ENCODE results near the gene WRAP73.
"Not testable (repeated sequence)": the region's sequence is repeated elsewhere in the genome, so short reads cannot be mapped to it uniquely, and the experiment has no call there.

The WRAP73 gene

DNA sequence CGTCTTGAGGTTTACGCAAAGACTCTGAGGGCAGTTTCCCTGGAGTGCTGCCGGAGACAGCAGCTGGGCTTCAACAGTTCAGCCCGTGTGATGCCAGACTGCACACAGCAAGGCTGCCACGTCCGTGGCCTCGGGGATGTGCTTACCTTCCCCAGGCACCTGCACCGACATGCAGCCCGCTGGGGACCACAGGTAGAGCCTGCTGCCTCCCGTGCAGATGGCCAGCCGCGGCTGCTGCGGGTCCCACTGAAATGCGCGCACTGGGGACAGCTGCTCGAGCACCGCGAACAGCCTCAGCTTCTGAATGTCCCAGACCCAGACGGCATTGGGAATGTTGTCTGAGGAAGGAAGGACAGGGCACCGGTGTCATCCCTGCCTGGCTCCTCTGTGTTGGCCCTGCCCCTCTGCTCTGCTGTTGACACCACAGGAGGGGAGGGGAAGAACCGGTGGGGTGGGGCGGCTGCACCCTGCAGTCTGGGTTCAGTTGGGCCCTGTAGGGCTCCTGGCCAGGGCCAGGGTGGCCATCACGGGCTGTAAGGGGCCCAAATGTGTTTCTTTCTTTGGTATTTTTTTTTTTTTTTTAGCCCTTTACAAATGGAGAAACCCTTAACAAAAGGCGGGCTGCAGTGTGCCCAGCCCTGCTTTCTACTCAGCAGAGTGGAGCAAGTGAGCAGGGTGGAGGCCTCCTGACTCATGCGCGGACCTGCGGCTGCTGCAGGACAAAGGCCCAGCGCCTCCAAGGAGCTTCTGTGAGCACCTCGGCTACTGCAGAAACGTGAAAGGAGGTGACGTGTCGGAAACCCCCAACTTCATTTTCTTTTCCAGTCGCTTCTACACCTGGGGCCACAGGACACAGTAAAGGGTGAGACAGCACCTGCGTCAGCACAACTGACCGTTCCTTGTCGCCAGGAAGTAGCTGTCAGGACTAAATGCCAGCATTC, 18.3 kb downstream of the WRAP73 start:
- in situ Hi-C loops (cut with HindIII; ENCODE audit: low sequenced_read_pairs), result no loop called here

GRCh38 chr1:3630914-3631313, 19.0 kb downstream of the WRAP73 start:
- in situ Hi-C loops (cut with HindIII; ENCODE audit: low sequenced_read_pairs), result no loop called here

DNA sequence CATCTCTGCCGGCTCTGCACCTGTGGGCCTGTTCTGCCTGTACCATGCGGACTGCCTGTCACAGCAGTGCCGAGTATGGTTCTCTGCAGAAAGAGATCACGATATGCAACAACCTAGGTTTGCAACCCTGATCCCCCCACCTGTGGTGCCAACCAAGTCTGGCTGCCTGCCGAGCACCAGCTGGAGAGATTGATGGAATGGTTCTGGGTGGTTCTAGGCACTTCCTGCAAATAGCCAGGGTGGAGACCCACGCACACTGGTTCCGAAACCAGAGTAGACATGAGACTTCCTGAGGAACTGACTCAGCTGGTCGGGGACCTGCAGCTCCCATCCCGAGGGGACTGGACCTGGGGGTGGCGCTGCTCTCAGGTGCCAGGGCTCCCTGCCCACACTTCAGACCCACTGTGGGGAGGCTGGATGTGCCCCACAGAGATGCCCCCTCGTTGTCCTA, 19.7 kb downstream of the WRAP73 start:
- in situ Hi-C loops (cut with HindIII; ENCODE audit: low sequenced_read_pairs), result no loop called here

- in situ Hi-C loops (cut with HindIII; ENCODE audit: low sequenced_read_pairs), result loop anchor here (5.0 kb wide), 1 partner anchor 77 kb away; no protein-coding TSS in a partner anchor
Measured at GRCh38 chr1:3629561-3630160, 20.2 kb downstream of the WRAP73 start.

GRCh38 chr1:3628445-3628844, 21.5 kb downstream of the WRAP73 start:
- in situ Hi-C loops (cut with HindIII; ENCODE audit: low sequenced_read_pairs), result loop anchor here (5.0 kb wide), 1 partner anchor 76 kb away; no protein-coding TSS in a partner anchor

GRCh38 chr1:3627515-3628253, 22.2 kb downstream of the WRAP73 start:
- in situ Hi-C loops (cut with HindIII; ENCODE audit: low sequenced_read_pairs), result loop anchor here (5.0 kb wide), 1 partner anchor 75 kb away; no protein-coding TSS in a partner anchor

GRCh38 chr1:3626025-3626424, 23.9 kb downstream of the WRAP73 start:
- in situ Hi-C loops (cut with HindIII; ENCODE audit: low sequenced_read_pairs), result loop anchor here (5.0 kb wide), 1 partner anchor 74 kb away; no protein-coding TSS in a partner anchor

DNA sequence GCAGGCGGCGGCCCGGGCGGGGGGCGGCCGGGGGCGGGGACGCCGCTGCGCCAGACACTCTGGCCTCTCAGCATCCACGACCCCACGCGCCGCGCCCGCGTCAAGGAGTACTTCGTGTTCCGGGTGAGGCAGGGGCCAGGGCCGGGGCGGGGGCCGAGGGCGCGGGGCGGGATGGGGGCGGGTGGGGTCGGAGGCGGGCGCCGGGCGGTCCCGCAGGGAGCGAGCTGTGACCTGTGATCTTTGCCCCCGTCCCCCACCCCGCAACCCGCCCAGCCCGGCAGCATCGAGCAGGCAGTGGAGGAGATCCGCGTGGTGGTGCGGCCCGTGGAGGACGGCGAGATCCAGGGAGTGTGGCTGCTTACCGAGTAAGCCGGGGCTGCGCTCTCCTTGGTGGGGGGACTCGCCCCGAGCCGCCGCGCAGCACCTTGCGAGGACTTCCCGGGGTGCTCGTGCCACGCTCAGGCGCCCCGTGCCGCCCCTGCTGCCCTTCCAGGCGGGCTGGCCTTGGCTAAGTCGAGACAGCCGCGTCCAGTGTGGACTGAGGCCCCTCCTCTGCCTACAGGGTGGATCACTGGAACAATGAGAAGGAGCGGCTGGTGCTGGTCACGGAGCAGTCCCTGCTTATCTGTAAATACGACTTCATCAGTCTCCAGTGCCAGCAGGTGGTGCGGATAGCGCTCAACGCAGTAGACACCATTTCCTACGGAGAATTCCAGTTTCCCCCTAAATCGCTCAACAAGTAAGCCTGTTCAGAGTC, 24.6 kb downstream of the WRAP73 start:
- in situ Hi-C loops (cut with HindIII; ENCODE audit: low sequenced_read_pairs), result loop anchor here (5.0 kb wide), 1 partner anchor 73 kb away; no protein-coding TSS in a partner anchor

DNA sequence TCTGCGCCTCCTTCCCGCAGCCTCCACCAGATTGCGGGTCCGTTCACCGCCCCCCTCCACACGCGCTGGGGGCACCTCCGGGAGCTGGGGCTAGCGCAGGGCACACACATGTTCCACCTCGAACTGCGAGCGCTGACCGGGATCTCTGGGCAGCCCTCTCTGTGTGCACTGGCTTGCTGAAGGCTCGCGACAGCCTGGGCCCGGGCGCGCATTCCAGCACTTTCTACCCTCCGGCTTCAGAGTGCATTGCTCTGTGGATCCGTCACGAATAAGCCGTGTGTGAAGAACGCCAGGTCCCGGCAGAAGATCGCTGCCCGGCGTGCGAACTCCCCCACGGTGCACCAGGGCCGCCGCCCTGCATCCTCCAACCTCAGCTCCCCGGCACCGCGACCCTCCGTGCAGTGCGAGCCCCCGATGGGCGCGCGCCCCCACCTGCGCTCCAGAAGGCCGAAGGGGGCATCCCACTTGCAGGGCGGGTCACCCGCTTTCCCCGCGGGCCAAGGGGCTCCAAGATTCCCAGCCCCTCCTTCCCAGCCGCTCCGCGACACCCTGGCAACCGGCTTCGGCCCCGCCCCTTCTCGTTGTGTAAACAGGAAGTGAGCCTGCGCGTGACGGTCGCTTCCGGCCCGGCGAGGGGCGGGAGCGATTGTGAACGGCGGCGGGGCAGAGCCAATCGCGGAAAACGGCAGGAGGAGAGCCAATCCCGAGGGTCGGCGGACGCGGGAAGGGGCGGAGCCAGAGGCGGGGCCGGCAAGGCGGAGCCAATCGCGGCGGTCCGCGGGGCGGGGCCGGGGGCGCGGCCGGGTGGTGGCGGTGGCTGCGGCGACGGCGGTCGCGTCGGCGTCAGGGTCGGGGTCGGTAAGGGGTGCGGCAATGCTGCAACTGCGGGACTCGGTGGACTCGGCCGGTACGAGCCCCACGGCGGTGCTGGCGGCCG, 25.4 kb downstream of the WRAP73 start, which contains the start of gene TPRG1L:
Gene TPRG1L, plus strand, starts transcription at position 816 of the 937 bp plus-strand sequence. Its CDS starts 58 bp downstream, at position 874.
- in situ Hi-C loops (cut with HindIII; ENCODE audit: low sequenced_read_pairs), result loop anchor here (5.0 kb wide), 1 partner anchor 72 kb away; no protein-coding TSS in a partner anchor

DNA sequence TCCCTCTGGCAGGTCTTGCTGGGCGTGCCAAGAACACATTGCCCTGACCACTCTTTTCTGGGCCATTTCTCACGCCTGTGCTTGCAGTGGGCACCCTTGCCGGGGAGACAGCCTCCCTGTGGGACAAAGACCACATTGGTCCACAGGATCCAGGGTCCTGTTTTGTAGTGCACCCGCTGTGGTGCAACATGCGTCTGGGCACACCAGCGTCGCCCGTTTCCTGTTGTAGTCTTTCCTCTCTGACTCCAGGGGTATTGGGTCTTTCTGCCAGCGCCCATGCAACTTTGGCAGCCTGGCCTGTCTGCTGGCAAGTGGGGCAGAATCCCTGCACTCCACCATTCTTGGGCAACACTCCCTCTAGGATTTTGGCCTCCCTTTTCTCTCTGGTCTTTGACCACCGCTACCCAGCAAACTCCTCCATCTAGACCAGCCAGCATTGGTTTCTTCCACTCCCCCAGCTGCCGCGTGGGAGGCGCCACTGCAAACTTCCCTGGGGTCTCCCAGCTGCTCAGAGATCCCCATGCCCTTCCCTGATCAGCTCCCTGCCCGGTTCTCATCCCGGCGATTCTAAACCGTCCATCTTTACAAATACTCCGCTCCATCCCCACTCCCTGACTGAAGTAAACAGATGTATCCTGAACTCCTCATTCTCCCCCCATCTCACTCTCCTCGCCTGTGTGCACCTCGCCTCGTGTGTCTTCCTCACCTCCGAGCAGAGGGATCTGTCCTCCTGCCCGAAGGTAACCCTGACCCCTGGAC, 26.3 kb downstream of the WRAP73 start:
- in situ Hi-C loops (cut with HindIII; ENCODE audit: low sequenced_read_pairs), result no loop called here

DNA sequence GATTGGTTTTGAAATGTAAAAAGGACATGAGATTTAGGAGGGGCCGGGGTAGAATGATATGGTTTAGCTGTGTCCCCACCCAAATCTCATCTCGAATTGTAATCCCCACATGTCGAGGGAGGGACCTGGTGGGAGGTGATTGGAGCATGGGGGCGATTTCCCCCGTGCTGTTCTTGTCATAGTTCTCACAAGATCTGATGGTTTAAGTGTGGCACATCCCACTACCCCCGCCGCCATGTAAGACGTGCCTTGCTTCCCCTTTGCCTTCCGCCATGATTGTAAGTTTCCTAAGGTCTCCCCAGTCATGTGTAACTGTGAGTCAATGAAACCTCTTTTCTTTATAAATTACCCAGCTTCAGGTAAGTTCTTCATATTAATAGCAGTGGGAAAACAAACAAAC, 27.8 kb downstream of the WRAP73 start:
- in situ Hi-C loops (cut with HindIII; ENCODE audit: low sequenced_read_pairs), result not testable (repeated sequence)

DNA sequence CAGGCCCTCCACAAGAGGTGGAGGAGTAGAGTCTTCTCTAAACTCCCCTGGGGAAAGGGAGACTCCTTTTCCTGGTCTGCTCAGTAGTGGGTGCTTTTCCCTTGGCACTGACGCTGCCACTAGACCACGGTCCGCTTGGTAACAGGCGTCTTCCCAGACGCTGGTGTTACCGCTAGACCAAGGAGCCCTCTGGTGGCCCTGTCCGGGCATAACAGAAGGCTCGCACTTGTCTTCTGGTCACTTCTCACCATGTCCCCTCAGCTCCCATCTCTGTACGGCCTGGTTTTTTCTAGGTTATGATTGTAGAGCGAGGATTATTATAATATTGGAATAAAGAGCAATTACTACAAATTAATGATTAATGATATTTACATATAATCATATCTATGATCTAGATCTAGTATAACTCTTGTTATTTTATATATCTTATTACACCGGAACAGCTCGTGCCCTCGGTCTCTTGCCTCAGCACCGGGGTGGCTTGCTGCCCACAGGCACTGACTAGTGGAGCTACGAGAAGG, 28.7 kb downstream of the WRAP73 start:
- in situ Hi-C loops (cut with HindIII; ENCODE audit: low sequenced_read_pairs), result not testable (repeated sequence)

DNA sequence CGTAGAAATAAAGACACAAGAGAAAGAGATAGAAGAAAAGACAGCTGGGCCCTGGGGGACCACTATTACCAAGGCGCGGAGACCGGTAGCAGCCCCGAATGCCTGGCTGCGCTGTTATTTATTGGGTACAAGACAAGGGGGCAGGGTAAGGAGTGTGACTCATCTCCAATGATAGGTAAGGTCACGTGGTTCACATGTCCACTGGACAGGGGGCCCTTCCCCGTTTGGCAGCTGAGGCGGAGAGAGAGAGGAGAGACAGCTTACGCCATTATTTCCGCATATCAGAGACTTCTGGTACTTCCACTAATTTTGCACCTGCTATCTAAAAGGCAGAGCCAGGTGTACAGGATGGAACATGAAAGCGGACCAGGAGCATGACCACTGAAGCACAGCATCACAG, 29.2 kb downstream of the WRAP73 start:
- in situ Hi-C loops (cut with HindIII; ENCODE audit: low sequenced_read_pairs), result no loop called here

DNA sequence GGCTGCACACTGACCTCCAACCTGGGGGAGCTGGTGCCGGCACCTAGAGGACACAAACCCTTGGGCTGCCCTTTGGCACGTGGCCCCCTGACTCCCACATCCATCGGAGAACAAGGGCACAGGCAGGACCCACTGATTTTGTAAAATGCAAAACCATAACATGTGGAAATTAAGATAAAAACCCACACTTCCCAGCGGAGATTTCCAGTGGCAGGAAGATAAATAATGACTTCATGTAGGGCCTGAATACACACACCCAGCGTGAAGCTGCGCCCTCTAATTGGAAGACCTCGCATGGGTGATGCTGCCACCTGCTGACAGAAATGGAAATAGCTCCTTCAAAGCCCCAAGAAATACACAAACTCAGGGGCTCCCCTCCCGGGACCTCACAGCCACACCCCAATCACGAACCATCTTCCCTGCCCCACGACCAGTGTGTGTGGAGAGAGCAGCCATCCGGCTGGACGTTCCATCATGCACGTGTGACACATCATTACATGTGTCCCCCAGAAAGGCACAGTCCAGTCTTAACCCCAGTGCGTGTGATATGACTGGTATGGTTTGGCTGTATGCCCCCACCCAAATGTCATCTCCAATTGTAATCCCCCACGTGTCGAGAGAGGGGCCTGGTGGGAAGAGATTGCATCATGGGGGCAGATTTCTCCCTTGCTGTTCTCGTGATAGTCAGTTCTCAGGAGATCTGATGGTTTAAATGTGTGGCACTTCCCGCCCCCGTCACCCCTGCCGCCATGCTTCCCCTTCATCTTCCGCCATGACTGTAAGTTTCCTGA, 30.8 kb downstream of the WRAP73 start:
- in situ Hi-C loops (cut with HindIII; ENCODE audit: low sequenced_read_pairs), result no loop called here

DNA sequence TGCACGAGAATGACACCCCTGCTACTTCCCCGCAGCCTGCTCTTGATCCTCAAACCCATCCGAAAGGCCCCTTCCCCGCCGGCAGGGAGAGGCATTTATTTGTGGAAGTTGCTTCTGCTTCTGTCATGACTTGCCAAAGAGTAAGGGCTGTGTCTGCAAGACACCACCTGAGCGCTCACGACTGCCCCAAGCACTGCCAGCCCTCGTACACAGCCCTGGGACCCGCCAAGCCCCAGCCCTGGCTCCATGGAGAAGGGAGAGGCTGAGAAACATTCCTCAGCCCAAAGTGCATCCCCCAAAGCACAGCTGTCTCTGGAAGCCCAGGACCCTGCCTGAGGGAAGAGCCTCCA, 31.4 kb downstream of the WRAP73 start:
- in situ Hi-C loops (cut with HindIII; ENCODE audit: low sequenced_read_pairs), result no loop called here

GRCh38 chr1:3617806-3618345, 32.0 kb downstream of the WRAP73 start:
- in situ Hi-C loops (cut with HindIII; ENCODE audit: low sequenced_read_pairs), result no loop called here

DNA sequence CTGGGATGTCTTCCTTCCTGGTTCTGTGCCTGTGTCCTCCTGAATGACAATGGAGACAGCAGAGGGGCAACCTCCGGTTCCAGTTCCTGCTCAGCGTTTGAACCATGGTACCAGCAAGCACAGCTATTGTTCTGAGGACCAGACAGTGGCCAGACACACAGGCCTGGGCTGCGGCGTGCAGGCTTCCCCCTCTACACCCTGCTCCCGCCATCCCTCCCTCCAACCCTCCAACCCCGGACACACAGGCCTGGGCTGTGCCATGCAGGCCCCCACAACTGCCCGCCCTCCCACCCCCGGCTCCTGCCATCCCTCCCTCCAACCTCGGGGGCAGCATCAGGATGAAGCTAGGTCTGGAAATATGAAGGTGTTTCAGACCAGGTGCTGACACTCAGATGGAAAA, 33.0 kb downstream of the WRAP73 start:
- in situ Hi-C loops (cut with HindIII; ENCODE audit: low sequenced_read_pairs), result no loop called here

Measured in endothelial cell of hepatic sinusoid (primary cell).